Dermis microvascular lymphatic vessel endothelial cell (primary cell): Measurements from ENCODE around the gene NDC1. TPM values are rescaled to one million over a fixed set of nuclear protein-coding genes. Genes with fewer than 3 reads are reported as not detected.

ENCODE experiments used
- total RNA-seq: library from RNA; depleted of rRNA; stranded (reverse); fragments of >200 nt; gene quantifications from 2 replicates; pipeline ENCODE4 v1.2.1, GENCODE V29; 2014

NDC1 gene
- total RNA-seq, 1 donor from 2014 or later = 23.1 TPM

Other genes starting within 250 kb of the NDC1 start
- under 0.01 TPM in 1 of 2 replicates, not detected in the other for gene GLIS1, start 99.1 kb downstream of the NDC1 start, total RNA-seq
- gene YIPF1, start 51.5 kb upstream of the NDC1 start, total RNA-seq = 11.6 and 15.3 TPM in 2 replicates
- not detected in 2 replicates for gene DIO1, start 55.9 kb upstream of the NDC1 start, total RNA-seq
- 10.5 and 14.5 TPM in 2 replicates for gene IFT25, start 107.4 kb upstream of the NDC1 start, total RNA-seq
- 18.2 and 24.1 TPM in 2 replicates for gene LRRC42, start 108.1 kb upstream of the NDC1 start, total RNA-seq
- not detected in 2 replicates for gene LDLRAD1, start 179.9 kb upstream of the NDC1 start, total RNA-seq
- gene TMEM59, start 214.9 kb upstream of the NDC1 start, total RNA-seq = 232 and 301 TPM in 2 replicates
- gene TCEANC2, start 215.3 kb upstream of the NDC1 start, total RNA-seq = 2.0 and 2.1 TPM in 2 replicates